ENCODE results near the gene GPA33. TPM values are rescaled to one million over a fixed set of nuclear protein-coding genes. Genes with fewer than 3 reads are reported as not detected.

The GPA33 gene
- total and polyA plus RNA-seq, 10 of the 15 experiments (the other 5 are each of a cell fraction or from before 2014, with no cell fraction given), result 0.09 to 0.27 (median 0.21) TPM; not detected in 1

DNA sequence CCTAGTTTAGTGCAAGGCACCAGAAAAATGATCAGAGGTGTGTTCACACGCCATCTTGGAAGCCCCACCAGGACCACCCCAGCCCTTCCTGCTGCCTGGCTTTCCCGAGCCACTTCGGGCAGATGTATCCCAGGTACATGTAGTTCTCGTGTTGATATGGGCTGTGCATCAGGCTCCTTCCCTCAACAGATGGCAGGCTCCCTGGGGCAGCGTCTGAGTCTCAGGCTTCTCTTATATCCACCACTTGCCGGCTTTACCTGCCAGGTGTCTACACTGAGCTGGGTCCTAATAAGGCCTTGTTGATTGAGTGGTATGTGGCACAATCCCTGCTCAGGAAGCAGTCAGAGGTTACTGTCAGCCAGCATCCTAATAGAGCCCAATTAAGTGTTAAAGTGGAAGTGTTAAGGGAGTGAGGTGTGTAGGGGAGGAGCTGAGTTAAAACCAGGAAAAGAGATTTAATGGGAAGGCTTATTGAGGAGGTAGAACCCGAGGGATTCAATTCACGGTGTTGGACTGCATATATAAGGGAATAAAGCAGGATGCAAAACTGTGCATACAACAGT lies 8.5 kb downstream of the GPA33 start:
- H3K9me3 ChIP-seq (replicated peaks; ENCODE audit: control insufficient read depth, insufficient read depth, low read length), result no peaks in the 10 kb centered on the region
- H3K4me2 ChIP-seq (ENCODE audit: control insufficient read depth, insufficient read depth), result no peak overlapping the region
- WGBS (ENCODE audit: insufficient coverage, insufficient replicate concordance, low lambda C conversion rate, missing lambda C conversion rate), result 31% methylated on average over 8 of the region's 8 CpGs
- no peak overlapping the region for H3K27ac ChIP-seq (ENCODE audit: control insufficient read depth, insufficient read depth)
- ChIA-PET CTCF (interaction anchor here (0.9 kb wide), 1 partner anchor 37 kb away, joined by 4 read pairs; no protein-coding TSS in a partner anchor), SMC1A (ENCODE audit: uncharacterized antibody, unreplicated experiment) (no interaction called here), RAD21 (ENCODE audit: unreplicated experiment) (interaction anchor here (0.8 kb wide), 1 partner anchor 13 kb away, joined by 3 read pairs; no protein-coding TSS in a partner anchor), POLR2A (no interaction called here)
- intact Hi-C loops (cut with micrococcal nuclease; ENCODE audit: unreplicated experiment) (no loop called here), in situ Hi-C loops (cut with MboI) (no loop called here)
- H3K36me3 ChIP-seq (ENCODE audit: control insufficient read depth in 2 of 2, insufficient read depth in 2 of 2, low read length in 1 of 2), result no peaks in the 10 kb centered on the region
- TF ChIP-seq ASH2L (IDR thresholded peaks at IDR 0.05; ENCODE audit: borderline replicate concordance, low read depth), result no peak
- TF ChIP-seq SUPT20H (IDR thresholded peaks at IDR 0.05; ENCODE audit: borderline replicate concordance, control insufficient read depth, low read depth, low read length), result no peak
- TF ChIP-seq CHD2 (IDR thresholded peaks at IDR 0.05; ENCODE audit: borderline replicate concordance, low read depth, low read length), result no peak
- no peak for TF ChIP-seq NBN (IDR thresholded peaks at IDR 0.05)
- H3K27me3 ChIP-seq (replicated peaks in 1 of 2; ENCODE audit: control insufficient read depth in 2 of 2, insufficient read depth in 2 of 2, low read length in 1 of 2), result no peaks in the 10 kb centered on the region
- no peak overlapping the region for H3K9ac ChIP-seq (ENCODE audit: control insufficient read depth, insufficient read depth, low read length)
- no peaks in the 10 kb centered on the region for H4K20me1 ChIP-seq (ENCODE audit: control insufficient read depth, insufficient read depth)
- DNase-seq (ENCODE audit: low read depth, low spot score), result no peak
- no TSS peak for BruUV-seq (replicated peaks)
- no peak for FAIRE-seq
- H3K79me2 ChIP-seq (ENCODE audit: control insufficient read depth, insufficient read depth, low read length), result no peaks in the 10 kb centered on the region
- H3K4me1 ChIP-seq (ENCODE audit: control insufficient read depth, insufficient read depth, low read length), result no peaks in the 10 kb centered on the region
- H3K4me3 ChIP-seq, result no peak overlapping the region
- ATAC-seq, result no peak
- no peak overlapping the region for H2AFZ ChIP-seq (ENCODE audit: control insufficient read depth, low read depth, low read length)

DNA sequence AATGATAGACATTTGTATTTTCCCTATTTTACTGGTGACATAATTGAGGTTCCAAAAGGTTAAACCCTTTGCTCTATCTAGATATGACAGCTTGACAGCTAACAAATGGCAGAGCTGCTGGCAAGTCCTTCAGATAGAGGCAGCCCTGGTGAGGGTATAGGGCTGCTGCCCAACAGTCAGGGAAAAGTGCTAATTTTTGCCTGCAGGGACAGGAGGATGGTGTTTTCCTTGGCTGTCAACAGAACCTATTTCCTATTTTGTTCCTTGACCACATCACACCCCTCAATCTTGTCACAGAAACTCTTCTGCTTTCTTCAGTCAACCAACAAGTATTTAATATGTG lies 12.3 kb downstream of the GPA33 start:
- no peaks in the 10 kb centered on the region for H3K4me1 ChIP-seq (ENCODE audit: control insufficient read depth, insufficient read depth, low read length)
- no peaks in the 10 kb centered on the region for H3K36me3 ChIP-seq (ENCODE audit: control insufficient read depth in 2 of 2, insufficient read depth in 2 of 2, low read length in 1 of 2)
- no peak overlapping the region for H3K4me3 ChIP-seq
- no peak overlapping the region for H2AFZ ChIP-seq (ENCODE audit: control insufficient read depth, low read depth, low read length)
- POLR2A ChIA-PET, result no interaction called here
- CTCF ChIA-PET, result no interaction called here
- RAD21 ChIA-PET (ENCODE audit: unreplicated experiment), result no interaction called here
- intact Hi-C loops (cut with micrococcal nuclease; ENCODE audit: unreplicated experiment), result no loop called here
- SMC1A ChIA-PET (ENCODE audit: uncharacterized antibody, unreplicated experiment), result interaction anchor here (1.0 kb wide), 1 partner anchor 88 kb away, joined by 3 read pairs; no protein-coding TSS in a partner anchor
- no peaks in the 10 kb centered on the region for H3K79me2 ChIP-seq (ENCODE audit: control insufficient read depth, insufficient read depth, low read length)
- H3K27ac ChIP-seq (ENCODE audit: control insufficient read depth, insufficient read depth), result no peak overlapping the region
- BruUV-seq (replicated peaks), result no TSS peak
- no peak overlapping the region for H3K4me2 ChIP-seq (ENCODE audit: control insufficient read depth, insufficient read depth)
- no peaks in the 10 kb centered on the region for H3K27me3 ChIP-seq (replicated peaks in 1 of 2; ENCODE audit: control insufficient read depth in 2 of 2, insufficient read depth in 2 of 2, low read length in 1 of 2)
- FAIRE-seq (no peak), DNase-seq (ENCODE audit: low read depth, low spot score) (no peak), ATAC-seq (no peak)
- in situ Hi-C loops (cut with MboI), result no loop called here
- no peak overlapping the region for H3K9ac ChIP-seq (ENCODE audit: control insufficient read depth, insufficient read depth, low read length)
- H4K20me1 ChIP-seq (ENCODE audit: control insufficient read depth, insufficient read depth), result no peaks in the 10 kb centered on the region
- TF ChIP-seq, protein P1, sequence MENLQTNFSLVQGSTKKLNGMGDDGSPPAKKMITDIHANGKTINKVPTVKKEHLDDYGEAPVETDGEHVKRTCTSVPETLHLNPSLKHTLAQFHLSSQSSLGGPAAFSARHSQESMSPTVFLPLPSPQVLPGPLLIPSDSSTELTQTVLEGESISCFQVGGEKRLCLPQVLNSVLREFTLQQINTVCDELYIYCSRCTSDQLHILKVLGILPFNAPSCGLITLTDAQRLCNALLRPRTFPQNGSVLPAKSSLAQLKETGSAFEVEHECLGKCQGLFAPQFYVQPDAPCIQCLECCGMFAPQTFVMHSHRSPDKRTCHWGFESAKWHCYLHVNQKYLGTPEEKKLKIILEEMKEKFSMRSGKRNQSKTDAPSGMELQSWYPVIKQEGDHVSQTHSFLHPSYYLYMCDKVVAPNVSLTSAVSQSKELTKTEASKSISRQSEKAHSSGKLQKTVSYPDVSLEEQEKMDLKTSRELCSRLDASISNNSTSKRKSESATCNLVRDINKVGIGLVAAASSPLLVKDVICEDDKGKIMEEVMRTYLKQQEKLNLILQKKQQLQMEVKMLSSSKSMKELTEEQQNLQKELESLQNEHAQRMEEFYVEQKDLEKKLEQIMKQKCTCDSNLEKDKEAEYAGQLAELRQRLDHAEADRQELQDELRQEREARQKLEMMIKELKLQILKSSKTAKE (IDR thresholded peaks at IDR 0.05; ENCODE audit: low read depth, poor library complexity, severe bottlenecking), result no peak
- TF ChIP-seq BACH1 (IDR thresholded peaks at IDR 0.05; ENCODE audit: borderline replicate concordance) (no peak), SUPT20H (IDR thresholded peaks at IDR 0.05; ENCODE audit: borderline replicate concordance, control insufficient read depth, low read depth, low read length) (no peak), ZZZ3 (IDR thresholded peaks at IDR 0.05; ENCODE audit: control insufficient read depth, insufficient read length, low read depth) (no peak), ZSCAN29 (IDR thresholded peaks at IDR 0.05) (no peak), ZNF384 (IDR thresholded peaks at IDR 0.05; ENCODE audit: borderline replicate concordance, low read depth, low read length) (no peak), HCFC1 (IDR thresholded peaks at IDR 0.05; ENCODE audit: low read length) (no peak), BCL11A (IDR thresholded peaks at IDR 0.05; ENCODE audit: low read depth, low read length) (no peak), CHD1 (IDR thresholded peaks at IDR 0.05; ENCODE audit: low read depth, low read length) (no peak), MEF2A (IDR thresholded peaks at IDR 0.05; ENCODE audit: insufficient read depth, low read depth, low read length) (no peak)
- no peaks in the 10 kb centered on the region for H3K9me3 ChIP-seq (replicated peaks; ENCODE audit: control insufficient read depth, insufficient read depth, low read length)
